Measurements from ENCODE around the gene LAMTOR3.
"Not testable (repeated sequence)": the region's sequence is repeated elsewhere in the genome, so short reads cannot be mapped to it uniquely, and the experiment has no call there.

Gene LAMTOR3

DNA sequence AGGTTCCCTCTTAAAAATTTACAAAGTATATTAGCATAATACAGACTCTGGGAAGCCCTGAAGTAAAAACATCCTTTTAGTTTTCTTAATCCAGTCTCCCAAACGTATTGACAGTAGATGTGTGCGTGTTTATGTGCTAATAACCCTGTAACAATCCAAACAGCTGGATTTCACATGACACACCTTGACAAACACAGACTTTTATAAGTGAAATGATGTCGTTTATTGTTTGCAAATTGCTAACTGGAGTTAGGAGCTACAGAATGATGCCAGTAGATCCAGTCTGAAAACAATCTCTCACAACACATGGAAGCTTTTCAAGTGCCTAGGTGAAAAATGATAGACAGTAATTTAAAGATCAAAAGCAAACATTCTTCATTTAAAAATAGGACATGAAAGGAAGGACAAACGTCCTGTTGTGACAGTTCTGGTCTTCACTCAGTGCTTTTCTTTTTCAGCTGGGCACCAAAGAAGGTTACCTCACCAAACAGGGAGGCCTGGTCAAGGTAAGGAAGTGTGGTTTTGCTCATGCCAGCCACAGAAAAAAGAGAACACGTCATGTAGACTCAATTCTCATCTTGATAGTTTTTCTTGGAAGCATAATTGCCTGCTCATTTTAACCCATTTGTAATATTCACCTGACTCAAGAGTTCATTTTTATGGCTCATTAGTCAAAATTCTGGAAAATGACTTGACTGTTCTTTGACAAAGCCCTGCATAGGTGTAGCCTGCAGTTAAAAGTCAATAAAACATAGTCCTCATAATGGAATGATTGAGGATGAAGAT is 32.9 kb downstream of the LAMTOR3 start:
- DNase-seq = no peak

DNA sequence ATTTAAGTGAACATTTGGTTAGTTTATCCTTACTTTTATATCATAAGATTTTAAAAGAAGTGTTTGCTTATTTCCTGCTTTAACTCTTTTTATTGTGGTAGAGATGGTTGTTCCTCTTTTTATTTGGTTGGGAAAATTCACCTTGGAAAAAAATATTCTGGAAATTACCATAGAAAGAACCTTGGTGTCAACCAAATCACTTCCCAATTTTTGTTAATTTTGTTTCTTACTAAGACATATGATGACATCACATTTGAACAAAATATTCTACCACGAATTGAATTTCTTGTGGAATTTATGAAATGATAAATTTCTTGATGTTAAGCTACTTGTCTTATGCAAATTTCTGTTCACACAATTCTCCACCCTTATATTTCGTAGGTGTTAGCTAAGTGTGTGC is 33.7 kb downstream of the LAMTOR3 start:
- no peak for DNase-seq

DNA sequence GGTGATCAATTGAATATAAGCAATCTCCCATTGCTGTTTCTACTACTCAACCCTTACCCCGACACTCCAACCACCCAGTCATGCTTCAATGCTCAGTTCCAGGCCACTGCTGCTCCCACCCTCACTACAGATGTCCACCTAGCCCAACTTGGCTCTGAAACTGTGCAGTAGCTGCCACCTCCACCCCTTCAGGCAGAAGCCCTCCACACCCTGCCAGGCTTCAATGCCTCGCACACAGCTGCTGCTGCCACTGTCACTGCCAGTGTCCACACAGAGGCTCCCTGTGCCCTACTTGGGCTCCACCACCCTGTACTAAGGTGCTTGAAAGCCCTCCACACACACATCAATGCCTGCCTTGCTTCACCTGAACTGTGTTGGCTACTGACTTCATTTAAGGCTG is 34.6 kb downstream of the LAMTOR3 start:
- no peak for DNase-seq

- no peak for DNase-seq
These were observed 36.9 kb downstream of the LAMTOR3 start for GRCh38 chr4:99857307-99857706.

DNA sequence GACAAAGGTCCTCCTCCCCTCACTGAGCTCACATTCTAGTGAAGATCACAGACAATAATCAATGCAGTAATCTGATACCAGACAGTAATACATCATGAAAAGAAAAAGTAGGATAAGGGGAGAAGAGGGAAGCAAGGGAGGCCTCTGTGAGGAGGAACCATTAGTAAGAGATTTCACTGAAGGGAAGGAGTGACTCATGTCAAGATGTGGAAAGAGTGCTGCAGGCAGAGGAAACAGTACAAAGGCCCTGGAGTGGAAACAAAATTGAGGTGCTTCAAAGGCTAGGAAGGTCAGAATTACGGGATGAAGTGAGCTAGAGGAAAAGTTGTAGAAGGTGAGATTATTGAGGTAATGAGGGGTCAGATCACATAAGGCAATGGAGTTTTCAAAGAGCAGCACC is 38.1 kb downstream of the LAMTOR3 start:
- no peak for DNase-seq

GRCh38 chr4:99855678-99856077 is 38.5 kb downstream of the LAMTOR3 start:
- DNase-seq = no peak

DNA sequence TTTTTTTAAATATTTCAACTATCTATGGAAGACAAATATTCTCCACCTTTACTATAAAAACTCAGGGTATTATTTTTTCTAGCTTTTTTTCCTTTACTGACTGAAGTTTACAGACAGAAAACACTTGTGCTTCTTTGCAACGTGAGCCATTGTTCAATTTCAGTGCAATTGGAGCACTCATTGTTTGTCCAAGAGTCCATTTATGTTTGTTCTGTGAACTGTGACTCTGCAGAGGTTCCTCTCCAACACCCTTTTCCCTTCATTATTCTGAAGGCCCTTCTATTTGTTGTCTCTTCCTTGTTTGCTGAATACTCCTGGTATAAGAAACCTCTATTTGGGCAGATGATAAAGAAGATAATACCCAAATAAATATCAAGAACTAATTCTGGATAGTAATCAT is 40.2 kb downstream of the LAMTOR3 start:
- DNase-seq = no peak

DNA sequence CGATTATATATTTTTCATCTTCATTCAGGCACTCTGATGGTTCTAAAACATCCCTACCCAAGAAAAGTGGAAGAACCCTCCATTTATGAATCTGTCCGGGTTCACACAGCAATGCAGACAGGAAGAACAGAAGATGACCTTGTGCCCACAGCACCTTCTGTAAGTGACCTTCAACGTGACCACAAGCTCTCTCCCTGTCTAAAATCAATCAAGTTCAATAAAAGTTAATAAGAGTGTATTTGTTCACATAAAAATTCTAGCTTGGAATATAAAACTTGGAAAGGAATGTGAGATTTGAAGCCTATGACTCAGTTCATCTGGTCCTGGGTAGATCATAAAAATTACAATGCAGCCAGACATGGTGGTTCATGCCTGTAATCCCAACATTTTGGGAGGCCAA is 41.0 kb downstream of the LAMTOR3 start:
- no peak for DNase-seq

DNA sequence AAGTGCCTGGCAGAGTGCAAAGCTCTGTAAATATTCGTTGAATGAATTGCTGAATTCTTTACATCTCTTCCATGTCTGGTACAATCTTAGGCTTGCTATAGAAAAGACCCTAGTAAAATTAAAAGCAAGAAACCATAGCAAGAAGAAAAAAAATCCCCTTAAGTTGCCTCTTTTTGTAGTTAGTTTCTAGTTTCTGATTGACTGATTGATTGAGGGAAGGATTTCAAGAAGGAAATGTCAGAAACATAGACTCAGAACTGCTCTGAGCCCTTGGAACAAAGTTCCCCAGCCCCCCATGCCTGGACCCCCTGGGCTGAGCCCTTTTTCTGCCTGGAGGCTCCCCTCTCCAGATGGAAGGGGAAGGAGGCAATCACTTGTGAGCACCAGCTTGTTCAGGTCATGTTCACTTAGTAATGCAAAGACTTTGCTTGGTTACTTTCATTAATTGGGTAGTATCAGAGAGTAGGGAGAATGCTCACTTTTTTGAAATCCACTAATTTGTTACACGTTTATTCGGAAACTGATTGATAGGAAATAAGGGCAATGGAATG is 42.0 kb downstream of the LAMTOR3 start:
- no peak for DNase-seq

GRCh38 chr4:99848591-99849001 is 45.6 kb downstream of the LAMTOR3 start:
- no peak for DNase-seq

- no peak for DNase-seq
These were observed 46.8 kb downstream of the LAMTOR3 start for GRCh38 chr4:99847362-99847976.

DNA sequence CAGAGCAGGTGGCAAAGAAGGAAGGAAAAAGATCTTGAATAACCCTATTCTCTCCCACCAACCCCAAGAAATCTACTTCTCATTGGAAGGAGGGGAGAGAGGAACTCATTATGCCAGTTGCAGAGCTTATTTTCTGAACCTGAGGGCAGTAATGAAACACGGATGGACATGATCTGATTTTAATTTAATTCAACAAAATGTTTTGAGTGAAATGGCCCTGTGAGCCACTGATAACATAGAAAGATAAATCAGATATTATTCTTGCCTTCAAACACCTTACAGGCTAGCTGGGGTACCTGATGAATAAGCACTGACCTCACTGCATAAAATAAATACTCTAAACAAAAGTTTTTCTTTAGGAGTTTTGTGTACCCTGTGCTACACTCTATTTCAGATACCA is 47.3 kb downstream of the LAMTOR3 start:
- DNase-seq = no peak

DNA sequence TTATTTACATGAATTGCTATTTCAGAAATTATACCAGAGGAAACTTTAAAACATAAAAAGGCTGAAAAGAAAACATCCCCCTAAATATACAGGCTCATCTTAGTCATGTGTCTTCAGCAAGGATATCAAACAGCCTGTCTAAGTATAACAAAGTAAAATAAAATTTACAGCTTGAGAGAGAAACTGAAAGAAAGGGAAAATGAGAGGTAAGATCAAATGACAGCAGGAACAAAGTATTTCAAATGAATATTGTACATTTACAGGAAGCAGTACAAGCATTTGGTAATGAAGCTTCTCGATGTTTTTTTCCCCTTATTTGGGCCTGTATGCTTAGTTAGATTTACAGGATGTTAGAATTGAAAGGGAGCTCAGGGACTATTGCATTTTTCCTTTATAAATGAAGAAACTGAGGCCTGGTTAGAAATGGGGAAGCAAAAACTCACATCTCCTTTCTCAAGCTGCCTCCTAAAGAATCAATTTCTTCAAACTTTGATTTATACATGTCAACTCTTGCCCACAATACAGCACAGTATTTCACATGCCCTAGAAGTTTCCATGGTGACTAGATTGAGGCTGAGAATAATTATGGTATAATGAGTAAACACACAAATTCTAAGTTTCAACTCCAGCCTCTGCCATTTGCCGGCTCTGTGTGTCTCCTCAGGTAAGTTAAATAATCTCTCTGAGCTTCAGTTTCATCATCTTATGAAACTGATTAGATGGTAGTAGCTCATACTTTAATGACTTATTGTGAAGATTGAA is 48.3 kb downstream of the LAMTOR3 start:
- DNase-seq = no peak

DNA sequence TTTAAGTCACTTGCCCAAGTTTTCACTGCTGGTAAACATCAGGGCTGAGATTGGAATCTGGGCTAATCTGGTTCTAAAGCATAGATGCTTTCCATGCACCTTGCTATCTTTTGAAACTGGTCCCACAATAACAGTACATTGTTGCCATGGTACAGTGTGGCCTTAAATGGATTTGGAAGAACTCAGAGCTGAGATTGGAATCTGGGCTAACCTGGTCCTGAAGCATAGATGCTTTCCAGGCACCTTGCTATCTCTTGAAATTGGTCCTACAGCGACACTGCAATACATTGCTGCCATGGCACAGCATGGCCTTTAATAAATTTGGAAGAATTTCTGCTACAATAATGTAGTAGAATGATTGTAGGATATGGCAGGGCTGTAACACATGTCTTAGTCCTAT is 49.0 kb downstream of the LAMTOR3 start:
- no peak for DNase-seq

DNA sequence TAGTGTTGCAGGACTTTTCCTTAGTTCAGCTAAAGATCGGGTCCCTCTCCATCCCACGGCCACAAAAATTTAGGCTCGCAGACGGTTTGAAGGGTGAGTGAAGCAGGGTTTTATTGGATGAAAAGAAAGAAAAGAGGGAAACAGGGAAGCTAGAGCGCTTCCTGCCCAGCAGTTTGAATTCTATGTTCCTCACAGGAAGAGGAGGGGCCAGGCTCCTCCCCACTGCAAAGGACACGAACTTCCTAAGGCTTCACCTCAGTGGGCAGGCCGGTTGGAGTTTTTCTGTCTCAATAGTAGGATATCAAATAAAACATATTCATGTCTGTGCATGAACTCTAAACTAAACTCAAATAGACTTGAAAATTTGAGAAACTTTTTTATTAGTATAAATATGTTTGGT is 50.2 kb downstream of the LAMTOR3 start:
- DNase-seq = no peak

DNA sequence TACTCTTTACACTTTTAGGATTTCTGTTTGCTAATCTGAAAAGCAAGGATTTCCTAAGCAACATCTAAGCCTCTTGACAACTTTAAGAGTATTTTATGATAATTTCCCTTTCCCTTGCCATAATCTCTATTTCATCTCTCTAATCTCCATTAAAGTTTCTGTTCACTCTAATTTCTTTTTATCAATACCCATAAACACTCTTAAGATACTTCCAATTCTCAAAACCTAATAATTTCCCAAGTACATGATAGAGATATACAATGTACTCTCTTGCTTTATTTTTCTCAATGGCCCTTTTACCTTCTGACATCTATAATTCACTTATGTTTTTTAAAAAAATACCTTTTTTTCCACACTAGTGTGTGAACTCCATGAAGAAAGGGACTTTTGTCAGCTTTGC is 50.8 kb downstream of the LAMTOR3 start:
- no peak for DNase-seq

DNA sequence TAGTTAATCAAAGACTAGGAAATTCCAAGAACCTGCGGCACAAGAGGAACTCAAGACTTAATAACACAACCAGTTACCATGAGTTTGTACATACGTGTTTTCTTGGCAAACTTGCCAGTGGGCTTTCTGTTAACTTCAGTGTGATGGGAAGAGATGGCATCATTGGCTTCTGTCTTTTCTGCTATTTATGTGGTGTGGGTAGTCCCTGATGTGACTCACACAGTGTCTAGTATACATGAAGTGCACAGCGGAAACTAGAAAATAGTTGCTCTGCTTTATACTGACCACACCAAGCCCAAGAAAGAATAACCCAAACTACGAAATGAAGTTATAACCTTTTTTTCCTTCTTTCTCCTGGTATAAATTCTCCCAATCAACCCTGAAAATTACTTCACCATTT is 53.1 kb downstream of the LAMTOR3 start:
- DNase-seq = no peak

DNA sequence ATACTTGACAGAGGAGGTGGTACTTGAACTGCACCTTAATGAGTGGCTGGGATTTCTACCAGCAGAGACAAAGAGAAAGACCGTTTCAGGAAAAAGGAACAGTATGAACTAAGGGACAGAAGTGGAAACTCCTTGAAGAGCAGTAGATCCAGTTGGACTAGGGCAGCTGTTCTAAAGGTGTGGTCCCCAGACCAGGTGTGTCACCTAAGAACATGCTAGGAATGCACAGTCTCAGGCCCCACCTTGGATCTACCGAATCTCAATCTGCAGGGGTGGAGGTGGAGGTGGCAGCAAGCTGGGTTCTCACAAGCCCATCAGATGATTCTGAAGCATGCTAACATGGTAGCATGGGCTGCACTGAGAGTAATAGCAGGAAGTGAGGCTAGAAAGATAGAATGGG is 55.3 kb downstream of the LAMTOR3 start:
- DNase-seq = no peak

GRCh38 chr4:99835942-99836341 is 58.3 kb downstream of the LAMTOR3 start:
- no peak for DNase-seq

GRCh38 chr4:99834569-99834968 is 59.7 kb downstream of the LAMTOR3 start:
- no peak for DNase-seq

GRCh38 chr4:99833756-99834155 is 60.5 kb downstream of the LAMTOR3 start:
- no peak for DNase-seq

GRCh38 chr4:99832758-99833157 is 61.5 kb downstream of the LAMTOR3 start:
- no peak for DNase-seq

DNA sequence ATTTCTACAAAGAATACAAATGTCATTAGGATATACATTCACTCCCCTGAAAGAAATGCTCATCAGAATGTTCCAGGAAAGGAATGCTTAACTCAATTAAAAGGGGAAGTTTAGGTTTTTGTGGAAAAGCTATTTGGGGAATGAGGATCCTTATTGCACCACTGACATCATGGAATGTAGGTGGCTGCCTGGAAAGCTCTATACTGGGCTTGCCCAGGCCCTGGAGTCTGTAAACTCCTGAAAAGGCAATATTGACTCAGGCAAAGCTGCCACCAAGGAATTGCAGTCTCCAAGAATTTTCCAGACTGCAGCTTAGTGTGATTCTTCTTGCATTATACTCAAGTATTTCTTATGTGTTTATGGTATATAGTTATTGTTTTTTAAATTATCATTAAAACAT is 61.9 kb downstream of the LAMTOR3 start:
- no peak for DNase-seq

DNA sequence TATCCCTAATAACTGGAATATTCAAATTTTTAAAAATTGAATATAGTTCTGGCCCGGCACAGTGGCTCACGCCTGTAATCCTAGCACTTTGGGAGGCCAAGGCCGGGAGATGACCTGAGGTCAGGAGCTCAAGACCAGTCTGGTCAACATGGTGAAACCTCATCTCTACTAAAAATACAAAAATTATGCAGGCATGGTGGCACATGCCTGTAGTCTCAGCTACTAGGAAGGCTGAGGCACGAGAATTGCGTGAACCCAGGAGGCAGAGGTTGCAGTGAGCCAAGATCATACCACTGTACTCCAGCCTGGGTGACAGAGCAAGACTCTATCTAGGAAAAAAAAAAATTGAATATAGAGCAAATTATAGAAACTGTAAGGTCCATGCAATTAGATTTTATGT is 64.2 kb downstream of the LAMTOR3 start:
- not testable (repeated sequence) for DNase-seq
